Measurements from ENCODE around the gene TEAD1.

TEAD1 gene

GRCh38 chr11:12783765-12784164, 109.5 kb downstream of the TEAD1 start:
- Mint-ChIP-seq H3K36me3 (no peaks in the 10 kb centered on the region), H3K9me3 (no peaks in the 10 kb centered on the region), H3K27me3 (no peaks in the 10 kb centered on the region), H3K27ac (no peak overlapping the region), H3K4me3 (no peak overlapping the region), H3K4me1 (no peaks in the 10 kb centered on the region)
- ATAC-seq: no peak

DNA sequence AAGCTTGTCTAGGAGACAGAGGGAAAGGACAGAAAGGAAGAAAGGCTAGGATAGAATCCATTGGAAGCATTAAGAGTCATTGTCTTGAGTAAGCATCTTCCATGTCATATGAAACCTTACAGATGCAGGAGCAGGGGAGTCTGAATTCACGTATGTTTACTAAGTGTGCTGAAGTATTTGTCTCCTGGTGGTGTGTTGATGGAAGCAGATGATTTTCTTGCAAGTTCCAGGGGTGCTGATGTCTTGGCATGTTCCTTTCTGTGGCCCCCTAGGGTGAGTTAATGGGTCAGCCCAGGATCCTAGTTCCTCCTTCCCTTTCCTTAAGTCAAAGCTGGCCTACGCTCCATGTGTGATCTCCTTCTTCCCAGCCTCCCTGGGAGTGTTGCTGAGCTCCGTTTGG, 110.2 kb downstream of the TEAD1 start:
- no peaks in the 10 kb centered on the region for H3K9me3 Mint-ChIP-seq
- H3K27me3 Mint-ChIP-seq: no peaks in the 10 kb centered on the region
- no peak overlapping the region for H3K27ac Mint-ChIP-seq
- H3K4me3 Mint-ChIP-seq: no peak overlapping the region
- no peaks in the 10 kb centered on the region for H3K36me3 Mint-ChIP-seq
- no peak for ATAC-seq
- H3K4me1 Mint-ChIP-seq: no peaks in the 10 kb centered on the region

DNA sequence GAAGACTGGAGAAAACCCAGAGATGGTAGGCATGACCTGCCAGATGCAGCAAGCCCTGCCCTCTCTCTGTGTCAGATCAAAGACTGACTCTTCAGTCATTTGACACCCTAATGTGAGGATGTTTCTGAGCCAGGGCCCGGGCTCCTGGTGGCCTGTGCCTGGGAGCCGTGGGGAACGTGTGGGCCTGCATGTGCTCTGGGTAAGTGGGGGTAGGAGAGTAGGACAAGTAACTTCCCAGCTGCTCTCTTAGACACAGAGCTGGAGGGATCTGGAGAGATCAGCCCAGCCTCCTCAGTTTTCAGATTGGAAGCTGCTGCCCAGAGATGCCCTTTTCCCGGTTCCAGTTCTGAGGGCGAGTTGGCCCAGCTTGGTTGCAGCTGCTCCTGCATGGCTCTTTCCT, 110.8 kb downstream of the TEAD1 start:
- H3K4me1 Mint-ChIP-seq: no peaks in the 10 kb centered on the region
- ATAC-seq: no peak
- H3K4me3 Mint-ChIP-seq: no peak overlapping the region
- H3K27me3 Mint-ChIP-seq: no peaks in the 10 kb centered on the region
- H3K9me3 Mint-ChIP-seq: no peaks in the 10 kb centered on the region
- H3K27ac Mint-ChIP-seq: no peak overlapping the region
- H3K36me3 Mint-ChIP-seq: no peaks in the 10 kb centered on the region

GRCh38 chr11:12785901-12786300, 111.7 kb downstream of the TEAD1 start:
- Mint-ChIP-seq H3K4me3 (no peak overlapping the region), H3K9me3 (no peaks in the 10 kb centered on the region), H3K36me3 (no peaks in the 10 kb centered on the region), H3K27me3 (no peaks in the 10 kb centered on the region), H3K4me1 (no peaks in the 10 kb centered on the region), H3K27ac (no peak overlapping the region)
- no peak for ATAC-seq

DNA sequence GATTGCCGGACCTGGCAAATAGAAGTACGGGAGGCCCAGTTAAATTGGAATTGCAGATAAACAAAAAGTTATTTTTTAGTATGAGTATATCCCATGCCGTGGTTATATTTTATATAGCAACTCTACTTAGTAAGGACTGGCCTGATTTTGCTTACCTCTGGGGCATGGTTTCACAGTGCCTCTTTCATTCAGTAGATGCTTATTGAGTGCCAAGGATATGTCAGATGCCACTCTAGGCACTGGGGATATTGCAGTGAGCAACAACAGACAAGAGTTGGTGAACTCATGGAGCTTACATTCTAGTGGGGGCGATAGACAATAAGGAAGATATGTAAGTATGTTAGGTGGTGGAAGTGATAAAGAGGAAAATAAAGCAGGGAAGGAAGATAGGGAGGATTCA, 112.2 kb downstream of the TEAD1 start:
- Mint-ChIP-seq H3K27me3 (no peaks in the 10 kb centered on the region), H3K36me3 (no peaks in the 10 kb centered on the region), H3K9me3 (no peaks in the 10 kb centered on the region), H3K4me1 (no peaks in the 10 kb centered on the region), H3K27ac (no peak overlapping the region), H3K4me3 (no peak overlapping the region)
- no peak for ATAC-seq

DNA sequence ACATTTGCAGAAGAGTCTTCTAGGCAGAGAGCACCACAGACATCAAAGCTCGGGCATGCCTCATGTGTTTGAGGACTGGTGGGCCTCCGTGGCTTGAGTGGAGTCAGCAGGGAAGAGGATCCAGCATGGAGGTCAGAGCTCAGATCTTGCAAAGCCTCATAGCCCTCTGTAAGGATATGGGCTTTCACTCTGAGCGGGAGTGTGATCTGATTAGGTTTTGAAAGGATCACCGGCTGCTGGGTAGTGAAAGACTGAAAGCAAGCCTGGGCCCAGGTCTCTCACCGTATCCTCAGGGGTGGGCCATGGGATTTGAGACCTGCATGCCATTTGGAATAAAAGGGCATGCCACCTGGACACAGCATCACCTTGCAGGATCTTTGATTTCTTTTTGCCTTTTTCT, 112.7 kb downstream of the TEAD1 start:
- Mint-ChIP-seq H3K36me3 (no peaks in the 10 kb centered on the region), H3K27me3 (no peaks in the 10 kb centered on the region), H3K4me3 (no peak overlapping the region), H3K4me1 (no peaks in the 10 kb centered on the region), H3K27ac (no peak overlapping the region), H3K9me3 (no peaks in the 10 kb centered on the region)
- ATAC-seq: no peak

GRCh38 chr11:12787847-12788246, 113.6 kb downstream of the TEAD1 start:
- H3K4me1 Mint-ChIP-seq: no peaks in the 10 kb centered on the region
- no peak overlapping the region for H3K4me3 Mint-ChIP-seq
- ATAC-seq: no peak
- H3K27ac Mint-ChIP-seq: no peak overlapping the region
- no peaks in the 10 kb centered on the region for H3K9me3 Mint-ChIP-seq
- no peaks in the 10 kb centered on the region for H3K36me3 Mint-ChIP-seq
- H3K27me3 Mint-ChIP-seq: no peaks in the 10 kb centered on the region

- H3K36me3 Mint-ChIP-seq: no peaks in the 10 kb centered on the region
- H3K4me1 Mint-ChIP-seq: no peaks in the 10 kb centered on the region
Measured at GRCh38 chr11:12789054-12789453, 114.8 kb downstream of the TEAD1 start.

GRCh38 chr11:12789596-12790215, 115.5 kb downstream of the TEAD1 start:
- ATAC-seq: no peak
- no peaks in the 10 kb centered on the region for H3K27me3 Mint-ChIP-seq
- no peak overlapping the region for H3K27ac Mint-ChIP-seq
- no peaks in the 10 kb centered on the region for H3K36me3 Mint-ChIP-seq
- no peaks in the 10 kb centered on the region for H3K4me1 Mint-ChIP-seq
- H3K9me3 Mint-ChIP-seq: no peaks in the 10 kb centered on the region
- H3K4me3 Mint-ChIP-seq: no peak overlapping the region

More at GRCh38 chr11:12789054-12789453, 114.8 kb downstream of the TEAD1 start:
- H3K27me3 Mint-ChIP-seq: no peaks in the 10 kb centered on the region
- H3K4me3 Mint-ChIP-seq: no peak overlapping the region
- H3K9me3 Mint-ChIP-seq: no peaks in the 10 kb centered on the region
- ATAC-seq: no peak
- no peak overlapping the region for H3K27ac Mint-ChIP-seq

GRCh38 chr11:12790861-12791616, 116.8 kb downstream of the TEAD1 start:
- Mint-ChIP-seq H3K9me3 (no peaks in the 10 kb centered on the region), H3K27ac (no peak overlapping the region), H3K27me3 (no peaks in the 10 kb centered on the region), H3K4me3 (no peak overlapping the region), H3K4me1 (no peaks in the 10 kb centered on the region), H3K36me3 (no peaks in the 10 kb centered on the region)
- no peak for ATAC-seq

- no peak for ATAC-seq
- Mint-ChIP-seq H3K36me3 (no peaks in the 10 kb centered on the region), H3K4me1 (no peaks in the 10 kb centered on the region), H3K27me3 (no peaks in the 10 kb centered on the region), H3K27ac (no peak overlapping the region), H3K9me3 (no peaks in the 10 kb centered on the region), H3K4me3 (no peak overlapping the region)
Measured at GRCh38 chr11:12792018-12792417, 117.8 kb downstream of the TEAD1 start.

- ATAC-seq: no peak
- no peaks in the 10 kb centered on the region for H3K27me3 Mint-ChIP-seq
- no peaks in the 10 kb centered on the region for H3K36me3 Mint-ChIP-seq
- H3K4me1 Mint-ChIP-seq: no peaks in the 10 kb centered on the region
- H3K27ac Mint-ChIP-seq: no peak overlapping the region
- no peak overlapping the region for H3K4me3 Mint-ChIP-seq
- H3K9me3 Mint-ChIP-seq: no peaks in the 10 kb centered on the region
Measured at GRCh38 chr11:12792590-12792989, 118.4 kb downstream of the TEAD1 start.

DNA sequence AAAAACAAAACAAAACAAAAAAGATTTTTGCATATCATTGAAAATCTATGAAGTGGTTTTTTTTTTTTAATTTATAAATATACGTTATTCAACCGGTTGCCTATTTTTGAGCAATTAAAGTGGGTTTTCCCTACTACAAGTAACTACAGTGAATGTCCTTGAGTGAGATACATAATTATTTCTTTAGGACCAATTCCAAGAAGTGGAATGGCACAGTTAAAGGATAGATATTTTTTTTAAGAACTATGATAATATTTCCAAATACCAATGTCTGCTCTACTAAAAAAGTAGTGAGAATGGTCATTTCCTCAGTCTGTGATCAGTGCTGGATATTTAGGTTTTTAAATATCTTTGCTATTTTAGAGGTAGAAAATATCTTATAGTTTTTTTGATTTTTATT, 118.8 kb downstream of the TEAD1 start:
- no peak overlapping the region for H3K4me3 Mint-ChIP-seq
- H3K27me3 Mint-ChIP-seq: no peaks in the 10 kb centered on the region
- H3K9me3 Mint-ChIP-seq: no peaks in the 10 kb centered on the region
- no peak for ATAC-seq
- H3K27ac Mint-ChIP-seq: no peak overlapping the region
- H3K36me3 Mint-ChIP-seq: no peaks in the 10 kb centered on the region
- H3K4me1 Mint-ChIP-seq: no peaks in the 10 kb centered on the region

- H3K4me1 Mint-ChIP-seq: no peaks in the 10 kb centered on the region
- H3K27me3 Mint-ChIP-seq: no peaks in the 10 kb centered on the region
- H3K9me3 Mint-ChIP-seq: no peaks in the 10 kb centered on the region
- no peak for ATAC-seq
- H3K4me3 Mint-ChIP-seq: no peak overlapping the region
- H3K36me3 Mint-ChIP-seq: no peaks in the 10 kb centered on the region
- no peak overlapping the region for H3K27ac Mint-ChIP-seq
Measured at GRCh38 chr11:12793506-12793905, 119.3 kb downstream of the TEAD1 start.

GRCh38 chr11:12794576-12795230, 120.5 kb downstream of the TEAD1 start:
- no peaks in the 10 kb centered on the region for H3K9me3 Mint-ChIP-seq
- ATAC-seq: no peak
- no peak overlapping the region for H3K4me3 Mint-ChIP-seq
- no peak overlapping the region for H3K27ac Mint-ChIP-seq
- no peaks in the 10 kb centered on the region for H3K36me3 Mint-ChIP-seq
- H3K4me1 Mint-ChIP-seq: no peaks in the 10 kb centered on the region
- H3K27me3 Mint-ChIP-seq: peaks cover 7% of the 10 kb centered on the region

- Mint-ChIP-seq H3K9me3 (no peaks in the 10 kb centered on the region), H3K4me1 (no peaks in the 10 kb centered on the region), H3K27me3 (peaks cover 16% of the 10 kb centered on the region), H3K36me3 (no peaks in the 10 kb centered on the region), H3K27ac (no peak overlapping the region), H3K4me3 (no peak overlapping the region)
- no peak for ATAC-seq
Measured at GRCh38 chr11:12797996-12798395, 123.8 kb downstream of the TEAD1 start.
